Activated T-helper 1 cell treated with anti-CD3 and anti-CD28 coated beads, Interleukin-12 subunit alpha, Interleukin-12 subunit beta, Interleukin-2, Interleukin-4 antibody, amounts not matched to agents 30 ng/mL and 10 ng/mL and 1 ng/mL, durations not matched to agents 14 hours and 24 hours and 36 hours (primary cell): ENCODE data around the gene JAG2. TPM values are rescaled to one million over a fixed set of nuclear protein-coding genes. Genes with fewer than 3 reads are reported as not detected.

ENCODE experiments used
- DNase-seq: peaks from one replicate; pipeline ENCODE4 v3.0.0; 2021; ENCODE audit warnings: low spot score
- H3K27ac Mint-ChIP-seq: one replicate; pipeline ENCODE4 v1.8.0; 2021; ENCODE audit warnings: mild to moderate bottlenecking, mixed read lengths
- H3K27me3 Mint-ChIP-seq: one replicate; pipeline ENCODE4 v1.8.0; 2022; ENCODE audit warnings: mild to moderate bottlenecking, moderate library complexity, mixed read lengths; ENCODE audit not compliant: insufficient read depth
- H3K36me3 Mint-ChIP-seq: one replicate; pipeline ENCODE4 v1.8.0; 2021; ENCODE audit warnings: low read depth, mixed read lengths
- H3K4me1 Mint-ChIP-seq: one replicate; pipeline ENCODE4 v1.8.0; 2021; ENCODE audit warnings: low read depth, mixed read lengths
- H3K4me3 Mint-ChIP-seq: one replicate; pipeline ENCODE4 v1.8.0; 2021; ENCODE audit warnings: mild to moderate bottlenecking, moderate library complexity, mixed read lengths
- H3K9me3 Mint-ChIP-seq: one replicate; pipeline ENCODE4 v1.8.0; 2021; ENCODE audit warnings: mixed read lengths
- intact Hi-C: fragments of 100-400 bp; cut with micrococcal nuclease; formaldehyde crosslinking; loops from one replicate; pipeline ENCODE4 v1.15.1; 2024
- total RNA-seq: library from RNA; stranded (reverse); gene quantifications from 2 replicates; pipeline ENCODE4 v1.2.3, GENCODE V29; 2022

JAG2 gene
- total RNA-seq: 6.5 and 7.4 TPM in 2 replicates

GRCh38 chr14:105168496-105168978 is at the start of gene JAG2:
Gene JAG2 (minus strand): TSS chr14:105168776. CDS start chr14:105168420, 356 bp downstream.
- Mint-ChIP-seq H3K9me3 (no peaks in the 10 kb centered on the region), H3K4me1 (peaks cover 6% of the 10 kb centered on the region), H3K27ac (peak within 1 kb of the TSS; percentile 61), H3K36me3 (no peaks in the 10 kb centered on the region), H3K27me3 (peaks cover 21% of the 10 kb centered on the region), H3K4me3 (peak within 1 kb of the TSS; percentile 75)
- intact Hi-C loops: loop anchor here (5.0 kb wide), 1 partner anchor 76 kb away; no protein-coding TSS in a partner anchor
- peak; percentile 58 for DNase-seq

GRCh38 chr14:105217774-105218173 is 49.2 kb upstream of the JAG2 start:
- Mint-ChIP-seq H3K36me3 (peaks cover 11% of the 10 kb centered on the region), H3K27me3 (no peaks in the 10 kb centered on the region), H3K4me3 (no peak overlapping the region), H3K4me1 (no peaks in the 10 kb centered on the region), H3K9me3 (no peaks in the 10 kb centered on the region), H3K27ac (no peak overlapping the region)
- intact Hi-C loops: no loop called here
- no peak for DNase-seq

GRCh38 chr14:105216490-105217247 is 48.1 kb upstream of the JAG2 start:
- H3K27ac Mint-ChIP-seq: no peak overlapping the region
- no peak for DNase-seq
- H3K9me3 Mint-ChIP-seq: no peaks in the 10 kb centered on the region
- peaks cover 6% of the 10 kb centered on the region for H3K36me3 Mint-ChIP-seq
- no peak overlapping the region for H3K4me3 Mint-ChIP-seq
- intact Hi-C loops: no loop called here
- H3K4me1 Mint-ChIP-seq: no peaks in the 10 kb centered on the region
- H3K27me3 Mint-ChIP-seq: no peaks in the 10 kb centered on the region

- Mint-ChIP-seq H3K36me3 (peaks cover 6% of the 10 kb centered on the region), H3K4me3 (no peak overlapping the region), H3K27ac (no peak overlapping the region), H3K9me3 (no peaks in the 10 kb centered on the region), H3K27me3 (no peaks in the 10 kb centered on the region), H3K4me1 (no peaks in the 10 kb centered on the region)
- DNase-seq: no peak
- intact Hi-C loops: no loop called here
Observed at GRCh38 chr14:105215602-105216001, 47.0 kb upstream of the JAG2 start.

- no peak for DNase-seq
- Mint-ChIP-seq H3K4me1 (no peaks in the 10 kb centered on the region), H3K27ac (no peak overlapping the region), H3K4me3 (no peak overlapping the region), H3K27me3 (no peaks in the 10 kb centered on the region), H3K9me3 (no peaks in the 10 kb centered on the region), H3K36me3 (peaks cover 3% of the 10 kb centered on the region)
- intact Hi-C loops: no loop called here
Observed at GRCh38 chr14:105214324-105214915, 45.8 kb upstream of the JAG2 start.

- intact Hi-C loops: no loop called here
- DNase-seq: no peak
- Mint-ChIP-seq H3K9me3 (no peaks in the 10 kb centered on the region), H3K27ac (no peak overlapping the region), H3K27me3 (no peaks in the 10 kb centered on the region), H3K36me3 (no peaks in the 10 kb centered on the region), H3K4me3 (no peak overlapping the region), H3K4me1 (no peaks in the 10 kb centered on the region)
Observed at GRCh38 chr14:105213361-105213760, 44.8 kb upstream of the JAG2 start.

- Mint-ChIP-seq H3K36me3 (no peaks in the 10 kb centered on the region), H3K4me1 (no peaks in the 10 kb centered on the region), H3K4me3 (no peak overlapping the region), H3K27ac (no peak overlapping the region), H3K27me3 (no peaks in the 10 kb centered on the region), H3K9me3 (no peaks in the 10 kb centered on the region)
- no peak for DNase-seq
- intact Hi-C loops: no loop called here
Observed at GRCh38 chr14:105212541-105213300, 44.1 kb upstream of the JAG2 start.

GRCh38 chr14:105211758-105212089 is 43.1 kb upstream of the JAG2 start:
- H3K27ac Mint-ChIP-seq: no peak overlapping the region
- no peaks in the 10 kb centered on the region for H3K4me1 Mint-ChIP-seq
- DNase-seq: no peak
- H3K27me3 Mint-ChIP-seq: no peaks in the 10 kb centered on the region
- H3K36me3 Mint-ChIP-seq: no peaks in the 10 kb centered on the region
- H3K9me3 Mint-ChIP-seq: no peaks in the 10 kb centered on the region
- H3K4me3 Mint-ChIP-seq: no peak overlapping the region
- intact Hi-C loops: no loop called here

- H3K27ac Mint-ChIP-seq: no peak overlapping the region
- no peak overlapping the region for H3K4me3 Mint-ChIP-seq
- no peaks in the 10 kb centered on the region for H3K36me3 Mint-ChIP-seq
- no peaks in the 10 kb centered on the region for H3K27me3 Mint-ChIP-seq
- H3K9me3 Mint-ChIP-seq: no peaks in the 10 kb centered on the region
- intact Hi-C loops: no loop called here
- H3K4me1 Mint-ChIP-seq: no peaks in the 10 kb centered on the region
- DNase-seq: no peak
Observed at GRCh38 chr14:105211086-105211757, 42.6 kb upstream of the JAG2 start.

- no peak overlapping the region for H3K4me3 Mint-ChIP-seq
- H3K27ac Mint-ChIP-seq: no peak overlapping the region
- intact Hi-C loops: no loop called here
- no peaks in the 10 kb centered on the region for H3K27me3 Mint-ChIP-seq
- no peaks in the 10 kb centered on the region for H3K9me3 Mint-ChIP-seq
- H3K4me1 Mint-ChIP-seq: no peaks in the 10 kb centered on the region
- no peak for DNase-seq
- H3K36me3 Mint-ChIP-seq: no peaks in the 10 kb centered on the region
Observed at GRCh38 chr14:105210266-105211025, 41.9 kb upstream of the JAG2 start.

GRCh38 chr14:105209646-105210045 is 41.1 kb upstream of the JAG2 start:
- Mint-ChIP-seq H3K27me3 (no peaks in the 10 kb centered on the region), H3K4me3 (no peak overlapping the region), H3K9me3 (no peaks in the 10 kb centered on the region), H3K4me1 (no peaks in the 10 kb centered on the region), H3K36me3 (no peaks in the 10 kb centered on the region), H3K27ac (no peak overlapping the region)
- DNase-seq: no peak
- intact Hi-C loops: loop anchor here (10.0 kb wide), 1 partner anchor 315 kb away; the partner anchor contains the start of gene TMEM121

GRCh38 chr14:105209091-105209490 is 40.5 kb upstream of the JAG2 start:
- H3K9me3 Mint-ChIP-seq: no peaks in the 10 kb centered on the region
- H3K27me3 Mint-ChIP-seq: no peaks in the 10 kb centered on the region
- DNase-seq: no peak
- H3K27ac Mint-ChIP-seq: no peak overlapping the region
- no peaks in the 10 kb centered on the region for H3K36me3 Mint-ChIP-seq
- no peaks in the 10 kb centered on the region for H3K4me1 Mint-ChIP-seq
- intact Hi-C loops: loop anchor here (10.0 kb wide), 1 partner anchor 316 kb away; the partner anchor contains the start of gene TMEM121
- no peak overlapping the region for H3K4me3 Mint-ChIP-seq
